HL-60 (cell line): ENCODE results near the gene PLEKHJ1.

Experiments used
- DNase-seq, 2 experiments: peaks; one replicate each; pipeline ENCODE4 v3.0.0-alpha.2; 2010 to 2020; ENCODE audit warnings: low read depth in 1 of 2, low spot score in 1 of 2
- H3K27ac ChIP-seq: fragments of 250-450 bp; sonication (Bioruptor Pico); replicated peaks from 2 replicates; pipeline ENCODE4 v1.5.1; 2020; ENCODE audit warnings: mild to moderate bottlenecking, moderate library complexity
- H3K27me3 ChIP-seq: fragments of 250-450 bp; sonication (Bioruptor Pico); 2 replicates; pipeline ENCODE4 v1.5.1; 2021; ENCODE audit warnings: mild to moderate bottlenecking, moderate library complexity; ENCODE audit not compliant: insufficient read depth, poor library complexity, severe bottlenecking
- H3K4me3 ChIP-seq: replicated peaks from 2 replicates; pipeline ENCODE4 v1.5.1; 2011; ENCODE audit warnings: mild to moderate bottlenecking, control low read depth, low read length; ENCODE audit not compliant: insufficient read depth
- GABPA ChIP-seq: IDR thresholded peaks from 2 replicates; pipeline ENCODE4 v1.6.1; 2012; ENCODE audit warnings: low read depth
- POLR2AphosphoS5 ChIP-seq: IDR thresholded peaks from 2 replicates; pipeline ENCODE4 v1.6.1; 2012; ENCODE audit warnings: low read depth
- SPI1 ChIP-seq: IDR thresholded peaks from 2 replicates; pipeline ENCODE4 v1.6.1; 2012; ENCODE audit warnings: low read depth, mild to moderate bottlenecking, borderline replicate concordance
- TF ChIP-seq, protein P1 (sequence below): IDR thresholded peaks from 2 replicates; pipeline ENCODE4 v1.6.1; 2012; ENCODE audit warnings: low read depth; ENCODE audit not compliant: insufficient replicate concordance
- TF ChIP-seq, protein P2 (sequence below): IDR thresholded peaks from one replicate; pipeline ENCODE4 v1.5.1; 2011; ENCODE audit warnings: low read length, control low read depth, inconsistent platforms; ENCODE audit not compliant: insufficient read depth

The PLEKHJ1 gene

GRCh38 chr19:2214251-2214650 is 21.9 kb downstream of the PLEKHJ1 start:
- DNase-seq, result no peak
- H3K4me3 ChIP-seq, result no peak overlapping the region
- H3K27ac ChIP-seq, result no peak overlapping the region
- no peak for TF ChIP-seq GABPA
- TF ChIP-seq, protein P1, sequence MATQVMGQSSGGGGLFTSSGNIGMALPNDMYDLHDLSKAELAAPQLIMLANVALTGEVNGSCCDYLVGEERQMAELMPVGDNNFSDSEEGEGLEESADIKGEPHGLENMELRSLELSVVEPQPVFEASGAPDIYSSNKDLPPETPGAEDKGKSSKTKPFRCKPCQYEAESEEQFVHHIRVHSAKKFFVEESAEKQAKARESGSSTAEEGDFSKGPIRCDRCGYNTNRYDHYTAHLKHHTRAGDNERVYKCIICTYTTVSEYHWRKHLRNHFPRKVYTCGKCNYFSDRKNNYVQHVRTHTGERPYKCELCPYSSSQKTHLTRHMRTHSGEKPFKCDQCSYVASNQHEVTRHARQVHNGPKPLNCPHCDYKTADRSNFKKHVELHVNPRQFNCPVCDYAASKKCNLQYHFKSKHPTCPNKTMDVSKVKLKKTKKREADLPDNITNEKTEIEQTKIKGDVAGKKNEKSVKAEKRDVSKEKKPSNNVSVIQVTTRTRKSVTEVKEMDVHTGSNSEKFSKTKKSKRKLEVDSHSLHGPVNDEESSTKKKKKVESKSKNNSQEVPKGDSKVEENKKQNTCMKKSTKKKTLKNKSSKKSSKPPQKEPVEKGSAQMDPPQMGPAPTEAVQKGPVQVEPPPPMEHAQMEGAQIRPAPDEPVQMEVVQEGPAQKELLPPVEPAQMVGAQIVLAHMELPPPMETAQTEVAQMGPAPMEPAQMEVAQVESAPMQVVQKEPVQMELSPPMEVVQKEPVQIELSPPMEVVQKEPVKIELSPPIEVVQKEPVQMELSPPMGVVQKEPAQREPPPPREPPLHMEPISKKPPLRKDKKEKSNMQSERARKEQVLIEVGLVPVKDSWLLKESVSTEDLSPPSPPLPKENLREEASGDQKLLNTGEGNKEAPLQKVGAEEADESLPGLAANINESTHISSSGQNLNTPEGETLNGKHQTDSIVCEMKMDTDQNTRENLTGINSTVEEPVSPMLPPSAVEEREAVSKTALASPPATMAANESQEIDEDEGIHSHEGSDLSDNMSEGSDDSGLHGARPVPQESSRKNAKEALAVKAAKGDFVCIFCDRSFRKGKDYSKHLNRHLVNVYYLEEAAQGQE, result no peak
- TF ChIP-seq POLR2AphosphoS5, result 0 out of 2 replicates have a peak, but pooled peaks have one; percentile 9
- TF ChIP-seq, protein P2, sequence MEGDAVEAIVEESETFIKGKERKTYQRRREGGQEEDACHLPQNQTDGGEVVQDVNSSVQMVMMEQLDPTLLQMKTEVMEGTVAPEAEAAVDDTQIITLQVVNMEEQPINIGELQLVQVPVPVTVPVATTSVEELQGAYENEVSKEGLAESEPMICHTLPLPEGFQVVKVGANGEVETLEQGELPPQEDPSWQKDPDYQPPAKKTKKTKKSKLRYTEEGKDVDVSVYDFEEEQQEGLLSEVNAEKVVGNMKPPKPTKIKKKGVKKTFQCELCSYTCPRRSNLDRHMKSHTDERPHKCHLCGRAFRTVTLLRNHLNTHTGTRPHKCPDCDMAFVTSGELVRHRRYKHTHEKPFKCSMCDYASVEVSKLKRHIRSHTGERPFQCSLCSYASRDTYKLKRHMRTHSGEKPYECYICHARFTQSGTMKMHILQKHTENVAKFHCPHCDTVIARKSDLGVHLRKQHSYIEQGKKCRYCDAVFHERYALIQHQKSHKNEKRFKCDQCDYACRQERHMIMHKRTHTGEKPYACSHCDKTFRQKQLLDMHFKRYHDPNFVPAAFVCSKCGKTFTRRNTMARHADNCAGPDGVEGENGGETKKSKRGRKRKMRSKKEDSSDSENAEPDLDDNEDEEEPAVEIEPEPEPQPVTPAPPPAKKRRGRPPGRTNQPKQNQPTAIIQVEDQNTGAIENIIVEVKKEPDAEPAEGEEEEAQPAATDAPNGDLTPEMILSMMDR, result no peak
- TF ChIP-seq SPI1, result no peak
- H3K27me3 ChIP-seq, result no peaks in the 10 kb centered on the region

GRCh38 chr19:2213799-2214198 is 22.3 kb downstream of the PLEKHJ1 start:
- TF ChIP-seq POLR2AphosphoS5, result no peak
- TF ChIP-seq, protein P2, result no peak
- no peak for TF ChIP-seq GABPA
- no peak for TF ChIP-seq SPI1
- TF ChIP-seq, protein P1, result no peak
- Histone ChIP-seq H3K4me3 (no peak overlapping the region), H3K27me3 (no peaks in the 10 kb centered on the region), H3K27ac (no peak overlapping the region)
- no peak for DNase-seq

DNA sequence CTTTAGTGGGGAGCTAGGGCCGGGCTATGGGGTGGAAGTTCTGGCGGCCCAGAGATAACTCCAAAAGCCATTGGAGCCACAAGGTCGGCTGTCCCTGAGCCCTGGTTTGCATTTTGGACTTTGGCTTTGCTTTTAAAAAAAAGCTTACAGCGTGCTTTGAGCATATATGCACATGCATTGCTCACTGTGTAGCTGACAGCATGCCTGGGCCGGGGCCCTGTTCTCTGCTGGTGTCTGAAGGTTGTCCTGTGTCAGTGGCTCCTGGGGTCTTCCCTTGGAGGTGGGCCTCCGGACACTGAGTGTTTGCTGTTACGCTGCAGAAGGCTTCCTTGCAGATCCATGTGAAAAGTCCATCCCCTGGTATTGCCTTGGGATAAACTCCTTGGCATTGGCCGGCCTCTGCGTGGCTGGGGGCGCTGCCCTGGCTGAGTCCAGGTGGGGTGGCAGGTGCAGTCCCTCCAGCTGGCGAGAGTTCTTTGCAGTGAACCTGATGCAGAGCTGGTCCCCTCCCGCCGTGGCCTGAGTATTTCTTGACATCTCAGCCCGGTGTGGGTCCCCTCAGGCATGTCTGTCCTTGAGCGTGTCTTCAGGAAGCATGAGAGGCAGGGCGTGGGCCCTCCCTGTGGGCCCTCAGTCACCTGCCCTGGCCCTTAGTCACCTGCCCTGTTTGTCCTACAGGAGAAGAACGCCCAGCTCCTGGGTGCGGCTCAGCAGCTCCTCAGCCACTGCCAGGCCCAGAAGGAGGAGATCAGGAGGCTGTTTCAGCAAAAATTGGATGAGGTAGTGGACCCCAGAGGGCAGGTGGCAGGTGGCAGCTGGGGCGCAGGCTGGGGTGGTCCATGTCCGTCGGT is 23.0 kb downstream of the PLEKHJ1 start:
- no peak for DNase-seq
- Histone ChIP-seq H3K4me3 (no peak overlapping the region), H3K27me3 (no peaks in the 10 kb centered on the region), H3K27ac (no peak overlapping the region)
- no peak for TF ChIP-seq SPI1
- TF ChIP-seq, protein P2, result no peak
- TF ChIP-seq, protein P1, result no peak
- TF ChIP-seq GABPA, result no peak
- no peak for TF ChIP-seq POLR2AphosphoS5
